ENCODE results near the gene HLA-DQB1.
"Not testable (repeated sequence)": the region's sequence is repeated elsewhere in the genome, so short reads cannot be mapped to it uniquely, and the experiment has no call there.

Gene HLA-DQB1

DNA sequence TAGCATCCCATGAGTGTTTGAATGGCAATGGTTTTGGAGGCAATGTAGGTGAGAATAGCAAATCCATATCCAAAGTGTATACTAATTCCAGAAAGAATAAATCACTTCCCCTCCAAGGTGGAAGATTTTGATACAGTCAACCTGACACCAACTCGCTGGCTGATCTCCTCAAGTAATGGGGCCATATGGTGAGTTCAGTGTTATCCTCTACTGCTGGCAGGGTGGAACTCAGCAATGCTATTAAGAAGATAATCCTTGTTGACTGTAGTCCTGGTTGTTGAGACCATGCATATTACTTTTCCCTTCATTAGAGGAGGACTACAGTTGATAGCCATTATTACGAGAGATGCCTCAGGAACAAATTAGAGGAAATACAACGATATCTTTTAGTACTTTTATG, 17.8 kb upstream of the HLA-DQB1 start:
- H3F3A ChIP-seq (ENCODE audit: insufficient read depth, low read length): peaks cover 5% of the 10 kb centered on the region; the same call in 1 of the 2 replicates
- H3K27ac ChIP-seq (ENCODE audit: low read length): no peak overlapping the region
- no peak overlapping the region for H3K9ac ChIP-seq (ENCODE audit: low read length)
- no peak for DNase-seq
- peaks cover 5% of the 10 kb centered on the region; the same call in 1 of the 2 replicates for H3K4me1 ChIP-seq (ENCODE audit: low read length)
- TF ChIP-seq, protein P1, sequence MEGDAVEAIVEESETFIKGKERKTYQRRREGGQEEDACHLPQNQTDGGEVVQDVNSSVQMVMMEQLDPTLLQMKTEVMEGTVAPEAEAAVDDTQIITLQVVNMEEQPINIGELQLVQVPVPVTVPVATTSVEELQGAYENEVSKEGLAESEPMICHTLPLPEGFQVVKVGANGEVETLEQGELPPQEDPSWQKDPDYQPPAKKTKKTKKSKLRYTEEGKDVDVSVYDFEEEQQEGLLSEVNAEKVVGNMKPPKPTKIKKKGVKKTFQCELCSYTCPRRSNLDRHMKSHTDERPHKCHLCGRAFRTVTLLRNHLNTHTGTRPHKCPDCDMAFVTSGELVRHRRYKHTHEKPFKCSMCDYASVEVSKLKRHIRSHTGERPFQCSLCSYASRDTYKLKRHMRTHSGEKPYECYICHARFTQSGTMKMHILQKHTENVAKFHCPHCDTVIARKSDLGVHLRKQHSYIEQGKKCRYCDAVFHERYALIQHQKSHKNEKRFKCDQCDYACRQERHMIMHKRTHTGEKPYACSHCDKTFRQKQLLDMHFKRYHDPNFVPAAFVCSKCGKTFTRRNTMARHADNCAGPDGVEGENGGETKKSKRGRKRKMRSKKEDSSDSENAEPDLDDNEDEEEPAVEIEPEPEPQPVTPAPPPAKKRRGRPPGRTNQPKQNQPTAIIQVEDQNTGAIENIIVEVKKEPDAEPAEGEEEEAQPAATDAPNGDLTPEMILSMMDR (IDR thresholded peaks at IDR 0.05; ENCODE audit: low read length): no peak
- no peak for TF ChIP-seq EZH2 (optimal IDR thresholded peaks at IDR 0.05; ENCODE audit: low read depth, low read length)
- no peak overlapping the region for H3K4me3 ChIP-seq (ENCODE audit: low read length)
- no peaks in the 10 kb centered on the region for H3K79me2 ChIP-seq (ENCODE audit: low read length)
- no peaks in the 10 kb centered on the region for H3K36me3 ChIP-seq (replicated peaks; ENCODE audit: insufficient read depth, low read length)
- no peak overlapping the region for H2AFZ ChIP-seq (ENCODE audit: low read length)
- H3K9me3 ChIP-seq (replicated peaks; ENCODE audit: insufficient read depth, low read length): no peaks in the 10 kb centered on the region
- peaks cover 16% of the 10 kb centered on the region for H3K27me3 ChIP-seq (replicated peaks; ENCODE audit: insufficient read depth, low read length)
- H3K4me2 ChIP-seq (ENCODE audit: low read depth, low read length): no peak overlapping the region
- H4K20me1 ChIP-seq (ENCODE audit: insufficient read depth, low read length): no peaks in the 10 kb centered on the region
- H3K9me2 ChIP-seq (replicated peaks; ENCODE audit: insufficient read depth, low read length): no peaks in the 10 kb centered on the region

DNA sequence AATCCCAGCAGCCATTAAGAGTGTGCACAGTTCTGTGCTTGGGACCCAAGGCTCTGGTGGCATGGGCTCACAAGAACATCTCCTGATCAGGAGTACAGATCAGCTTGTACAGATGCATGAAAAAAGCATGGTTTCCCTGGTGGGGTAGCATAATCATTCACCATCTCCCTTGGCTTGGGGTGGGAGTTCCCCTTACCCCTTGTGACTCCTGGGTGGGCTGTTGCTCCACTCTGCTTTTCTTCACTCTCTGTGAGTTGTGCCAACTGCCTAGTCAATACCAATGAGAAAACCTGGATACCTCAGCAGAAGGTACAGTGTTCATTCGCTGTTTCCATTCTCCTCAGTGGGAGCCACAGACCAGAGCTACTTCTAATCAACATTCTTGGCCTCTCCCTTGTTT, 13.6 kb upstream of the HLA-DQB1 start:
- Histone ChIP-seq H3F3A (ENCODE audit: insufficient read depth, low read length) (0 out of 2 replicates have a peak, but pooled peaks cover under 1% of the 10 kb centered on the region), H4K20me1 (ENCODE audit: insufficient read depth, low read length) (no peaks in the 10 kb centered on the region)

DNA sequence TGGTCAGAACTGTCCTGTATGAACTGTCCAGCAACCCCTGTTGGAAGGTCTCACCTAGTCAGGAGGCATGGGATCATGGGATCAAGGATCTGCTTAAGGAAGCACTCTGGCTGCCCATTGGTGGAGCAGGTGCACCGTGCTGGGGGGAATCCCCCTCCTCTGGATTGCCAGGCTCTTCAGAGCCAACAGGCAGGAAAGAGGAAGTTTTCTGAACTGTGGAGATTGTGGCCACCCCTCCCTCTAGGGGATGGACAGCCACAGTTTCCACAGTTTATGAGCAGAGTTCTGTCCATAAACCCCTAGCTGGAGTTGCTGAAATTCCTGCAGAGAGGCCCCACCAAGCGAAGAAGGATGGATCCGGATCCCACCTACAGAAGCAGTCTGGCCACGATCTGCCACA, 13.0 kb upstream of the HLA-DQB1 start:
- H3K27ac ChIP-seq (ENCODE audit: low read length): no peak overlapping the region
- peaks cover 10% of the 10 kb centered on the region; the same call in 1 of the 2 replicates for H3K27me3 ChIP-seq (replicated peaks; ENCODE audit: insufficient read depth, low read length)
- no peaks in the 10 kb centered on the region for H3K79me2 ChIP-seq (ENCODE audit: low read length)
- H3F3A ChIP-seq (ENCODE audit: insufficient read depth, low read length): no peaks in the 10 kb centered on the region
- no peak for DNase-seq
- no peaks in the 10 kb centered on the region for H3K4me1 ChIP-seq (ENCODE audit: low read length)
- H3K4me3 ChIP-seq (ENCODE audit: low read length): no peak overlapping the region
- no peaks in the 10 kb centered on the region for H4K20me1 ChIP-seq (ENCODE audit: insufficient read depth, low read length)
- TF ChIP-seq EZH2phosphoT487 (IDR thresholded peaks at IDR 0.05; ENCODE audit: low read length) (no peak), EZH2 (optimal IDR thresholded peaks at IDR 0.05; ENCODE audit: low read depth, low read length) (no peak)
- TF ChIP-seq, protein P1 (IDR thresholded peaks at IDR 0.05; ENCODE audit: low read length): no peak
- no peaks in the 10 kb centered on the region for H3K9me3 ChIP-seq (replicated peaks; ENCODE audit: insufficient read depth, low read length)
- H3K4me2 ChIP-seq (ENCODE audit: low read depth, low read length): no peak overlapping the region
- no peak overlapping the region for H3K9ac ChIP-seq (ENCODE audit: low read length)
- no peaks in the 10 kb centered on the region for H3K9me2 ChIP-seq (replicated peaks; ENCODE audit: insufficient read depth, low read length)
- H3K36me3 ChIP-seq (replicated peaks; ENCODE audit: insufficient read depth, low read length): no peaks in the 10 kb centered on the region
- no peak overlapping the region for H2AFZ ChIP-seq (ENCODE audit: low read length)

More for the DNA sequence above, 13.6 kb upstream of the HLA-DQB1 start:
- Histone ChIP-seq H3K9me3 (replicated peaks; ENCODE audit: insufficient read depth, low read length) (no peaks in the 10 kb centered on the region), H3K4me3 (ENCODE audit: low read length) (no peak overlapping the region), H3K4me1 (ENCODE audit: low read length) (peaks cover under 1% of the 10 kb centered on the region; the same call in 1 of the 2 replicates), H3K9ac (ENCODE audit: low read length) (no peak overlapping the region), H2AFZ (ENCODE audit: low read length) (no peak overlapping the region), H3K27me3 (replicated peaks; ENCODE audit: insufficient read depth, low read length) (peaks cover 10% of the 10 kb centered on the region; the same call in 1 of the 2 replicates), H3K79me2 (ENCODE audit: low read length) (no peaks in the 10 kb centered on the region), H3K9me2 (replicated peaks; ENCODE audit: insufficient read depth, low read length) (no peaks in the 10 kb centered on the region), H3K4me2 (ENCODE audit: low read depth, low read length) (no peak overlapping the region), H3K27ac (ENCODE audit: low read length) (no peak overlapping the region), H3K36me3 (replicated peaks; ENCODE audit: insufficient read depth, low read length) (no peaks in the 10 kb centered on the region)
- DNase-seq: no peak
- no peak for TF ChIP-seq EZH2 (optimal IDR thresholded peaks at IDR 0.05; ENCODE audit: low read depth, low read length)
- TF ChIP-seq, protein P1 (IDR thresholded peaks at IDR 0.05; ENCODE audit: low read length): no peak
- no peak for TF ChIP-seq EZH2phosphoT487 (IDR thresholded peaks at IDR 0.05; ENCODE audit: low read length)

DNA sequence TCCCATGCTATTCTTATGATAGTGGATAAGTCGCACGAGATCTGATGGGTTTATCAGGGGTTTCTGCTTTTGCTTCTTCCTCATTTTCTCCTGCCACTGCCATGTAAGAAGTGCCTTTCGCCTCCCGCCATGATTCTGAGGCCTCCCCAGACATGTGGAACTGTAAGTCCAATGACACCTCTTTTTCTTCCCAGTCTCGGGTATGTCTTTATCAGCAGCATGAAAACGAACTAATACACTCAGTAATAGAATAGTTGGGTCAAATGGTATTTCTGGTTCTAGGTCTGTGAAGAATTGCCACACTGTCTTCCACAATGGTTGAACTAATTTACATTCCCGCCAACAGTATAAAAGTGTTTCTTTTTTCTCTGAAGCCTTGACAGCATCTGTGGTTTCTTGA, 7.7 kb upstream of the HLA-DQB1 start:
- not testable (repeated sequence) for H3K9ac ChIP-seq (ENCODE audit: low read length); H3K27ac ChIP-seq (ENCODE audit: low read length); H3K9me3 ChIP-seq (replicated peaks; ENCODE audit: insufficient read depth, low read length); H4K20me1 ChIP-seq (ENCODE audit: insufficient read depth, low read length); H3K9me2 ChIP-seq (replicated peaks; ENCODE audit: insufficient read depth, low read length); H2AFZ ChIP-seq (ENCODE audit: low read length); H3K4me3 ChIP-seq (ENCODE audit: low read length); H3F3A ChIP-seq (ENCODE audit: insufficient read depth, low read length); H3K4me1 ChIP-seq (ENCODE audit: low read length); H3K27me3 ChIP-seq (replicated peaks; ENCODE audit: insufficient read depth, low read length); DNase-seq; H3K4me2 ChIP-seq (ENCODE audit: low read depth, low read length); H3K36me3 ChIP-seq (replicated peaks; ENCODE audit: insufficient read depth, low read length); H3K79me2 ChIP-seq (ENCODE audit: low read length)

DNA sequence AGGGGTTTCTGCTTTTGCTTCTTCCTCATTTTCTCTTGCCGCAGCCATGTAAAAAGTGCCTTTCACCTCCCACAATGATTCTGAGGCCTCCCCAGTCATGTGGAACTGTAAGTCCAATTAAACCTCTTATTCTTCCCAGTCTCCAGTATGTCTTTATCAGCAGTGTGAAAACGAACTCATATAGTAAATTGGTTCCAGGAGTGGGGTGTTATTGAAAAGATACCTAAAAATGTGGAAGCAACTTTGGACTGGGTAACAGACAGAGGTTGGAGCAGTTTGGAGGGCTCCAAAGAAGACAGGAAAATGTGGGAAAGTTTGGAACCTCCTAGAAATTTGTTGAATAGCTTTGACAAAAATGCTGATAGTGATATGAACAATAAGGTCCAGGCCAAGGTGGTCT, 5.5 kb upstream of the HLA-DQB1 start:
- H3F3A ChIP-seq (ENCODE audit: insufficient read depth, low read length); H3K4me1 ChIP-seq (ENCODE audit: low read length); DNase-seq; H3K79me2 ChIP-seq (ENCODE audit: low read length); H3K27ac ChIP-seq (ENCODE audit: low read length); H3K4me3 ChIP-seq (ENCODE audit: low read length); H3K27me3 ChIP-seq (replicated peaks; ENCODE audit: insufficient read depth, low read length); H2AFZ ChIP-seq (ENCODE audit: low read length); H4K20me1 ChIP-seq (ENCODE audit: insufficient read depth, low read length); H3K36me3 ChIP-seq (replicated peaks; ENCODE audit: insufficient read depth, low read length); H3K9ac ChIP-seq (ENCODE audit: low read length); H3K9me3 ChIP-seq (replicated peaks; ENCODE audit: insufficient read depth, low read length); H3K4me2 ChIP-seq (ENCODE audit: low read depth, low read length); H3K9me2 ChIP-seq (replicated peaks; ENCODE audit: insufficient read depth, low read length): not testable (repeated sequence)

All from MM.1S (cell line).